Measurements from ENCODE around the gene NNT. TPM values are rescaled to one million over a fixed set of nuclear protein-coding genes. Genes with fewer than 3 reads are reported as not detected.

The NNT gene
- total RNA-seq, 1 donor from 2014 or later = 120 TPM

DNA sequence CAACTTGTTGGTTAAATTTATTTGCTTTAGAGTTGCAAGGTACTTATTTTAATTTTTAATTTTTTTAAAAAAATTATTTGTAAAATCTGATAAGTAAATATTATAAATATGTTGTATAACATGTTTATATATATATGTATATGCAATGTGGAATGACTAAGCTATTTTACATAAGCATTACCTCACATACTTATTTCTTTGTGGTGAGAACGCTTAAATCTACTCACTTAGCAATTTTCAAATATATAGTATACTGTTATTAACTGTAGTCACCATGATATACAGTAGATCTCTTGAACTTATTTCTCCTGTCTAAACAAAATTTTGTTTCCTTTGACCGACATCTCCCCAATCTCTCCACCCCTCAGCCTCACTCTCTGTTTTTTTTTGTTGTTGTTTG lies 147.8 kb downstream of the NNT start:
- Mint-ChIP-seq H3K27me3 (ENCODE audit: low read depth) (no peaks in the 10 kb centered on the region), H3K4me3 (ENCODE audit: unreplicated experiment) (no peak overlapping the region), H3K9me3 (ENCODE audit: low read depth) (peaks cover 5% of the 10 kb centered on the region), H3K36me3 (ENCODE audit: low read depth) (no peaks in the 10 kb centered on the region), H3K4me1 (ENCODE audit: low read depth) (no peaks in the 10 kb centered on the region), H3K27ac (ENCODE audit: unreplicated experiment) (no peak overlapping the region)
- DNase-seq (ENCODE audit: low spot score) = no peak
- TF ChIP-seq, protein P1, sequence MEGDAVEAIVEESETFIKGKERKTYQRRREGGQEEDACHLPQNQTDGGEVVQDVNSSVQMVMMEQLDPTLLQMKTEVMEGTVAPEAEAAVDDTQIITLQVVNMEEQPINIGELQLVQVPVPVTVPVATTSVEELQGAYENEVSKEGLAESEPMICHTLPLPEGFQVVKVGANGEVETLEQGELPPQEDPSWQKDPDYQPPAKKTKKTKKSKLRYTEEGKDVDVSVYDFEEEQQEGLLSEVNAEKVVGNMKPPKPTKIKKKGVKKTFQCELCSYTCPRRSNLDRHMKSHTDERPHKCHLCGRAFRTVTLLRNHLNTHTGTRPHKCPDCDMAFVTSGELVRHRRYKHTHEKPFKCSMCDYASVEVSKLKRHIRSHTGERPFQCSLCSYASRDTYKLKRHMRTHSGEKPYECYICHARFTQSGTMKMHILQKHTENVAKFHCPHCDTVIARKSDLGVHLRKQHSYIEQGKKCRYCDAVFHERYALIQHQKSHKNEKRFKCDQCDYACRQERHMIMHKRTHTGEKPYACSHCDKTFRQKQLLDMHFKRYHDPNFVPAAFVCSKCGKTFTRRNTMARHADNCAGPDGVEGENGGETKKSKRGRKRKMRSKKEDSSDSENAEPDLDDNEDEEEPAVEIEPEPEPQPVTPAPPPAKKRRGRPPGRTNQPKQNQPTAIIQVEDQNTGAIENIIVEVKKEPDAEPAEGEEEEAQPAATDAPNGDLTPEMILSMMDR (IDR thresholded peaks at IDR 0.05) = no peak

GRCh38 chr5:43753069-43753468 lies 150.1 kb downstream of the NNT start:
- Mint-ChIP-seq H3K36me3 (ENCODE audit: low read depth) (peaks cover 6% of the 10 kb centered on the region), H3K9me3 (ENCODE audit: low read depth) (peaks cover 26% of the 10 kb centered on the region)

More at GRCh38 chr5:43753069-43753468, 150.1 kb downstream of the NNT start:
- no peak for DNase-seq (ENCODE audit: low spot score)
- TF ChIP-seq, protein P1 (IDR thresholded peaks at IDR 0.05) = no peak
- Mint-ChIP-seq H3K27ac (ENCODE audit: unreplicated experiment) (no peak overlapping the region), H3K27me3 (ENCODE audit: low read depth) (peaks cover 3% of the 10 kb centered on the region), H3K4me3 (ENCODE audit: unreplicated experiment) (no peak overlapping the region), H3K4me1 (ENCODE audit: low read depth) (no peaks in the 10 kb centered on the region)

Other genes with a start within 250 kb of the NNT start
- 0.10 TPM in 1 of 3 replicates, not detected in the others for gene CCL28, start 190.8 kb upstream of the NNT start, total RNA-seq
- gene TMEM267, start 119.3 kb upstream of the NNT start, total RNA-seq = 26.6 to 36.6 TPM (median 32.3 TPM) in 3 replicates
- gene C5orf34, start 88.0 kb upstream of the NNT start, total RNA-seq = 1.8 to 2.4 TPM (median 1.9 TPM) in 3 replicates
- 82.3 to 105 TPM (median 104 TPM) in 3 replicates for gene PAIP1, start 46.1 kb upstream of the NNT start, total RNA-seq

Data from chondrocyte (in vitro differentiated cells).